GM12873 (cell line): Measurements from ENCODE around the gene PLEKHN1.

Experiments
- TF ChIP-seq, protein P1 (sequence below): IDR thresholded peaks from 2 replicates; pipeline ENCODE4 v1.5.1; 2012; ENCODE audit warnings: low read depth, mild to moderate bottlenecking, moderate library complexity, low read length, control low read depth; ENCODE audit not compliant: insufficient read depth; ENCODE audit errors: missing control alignments

The PLEKHN1 gene

DNA sequence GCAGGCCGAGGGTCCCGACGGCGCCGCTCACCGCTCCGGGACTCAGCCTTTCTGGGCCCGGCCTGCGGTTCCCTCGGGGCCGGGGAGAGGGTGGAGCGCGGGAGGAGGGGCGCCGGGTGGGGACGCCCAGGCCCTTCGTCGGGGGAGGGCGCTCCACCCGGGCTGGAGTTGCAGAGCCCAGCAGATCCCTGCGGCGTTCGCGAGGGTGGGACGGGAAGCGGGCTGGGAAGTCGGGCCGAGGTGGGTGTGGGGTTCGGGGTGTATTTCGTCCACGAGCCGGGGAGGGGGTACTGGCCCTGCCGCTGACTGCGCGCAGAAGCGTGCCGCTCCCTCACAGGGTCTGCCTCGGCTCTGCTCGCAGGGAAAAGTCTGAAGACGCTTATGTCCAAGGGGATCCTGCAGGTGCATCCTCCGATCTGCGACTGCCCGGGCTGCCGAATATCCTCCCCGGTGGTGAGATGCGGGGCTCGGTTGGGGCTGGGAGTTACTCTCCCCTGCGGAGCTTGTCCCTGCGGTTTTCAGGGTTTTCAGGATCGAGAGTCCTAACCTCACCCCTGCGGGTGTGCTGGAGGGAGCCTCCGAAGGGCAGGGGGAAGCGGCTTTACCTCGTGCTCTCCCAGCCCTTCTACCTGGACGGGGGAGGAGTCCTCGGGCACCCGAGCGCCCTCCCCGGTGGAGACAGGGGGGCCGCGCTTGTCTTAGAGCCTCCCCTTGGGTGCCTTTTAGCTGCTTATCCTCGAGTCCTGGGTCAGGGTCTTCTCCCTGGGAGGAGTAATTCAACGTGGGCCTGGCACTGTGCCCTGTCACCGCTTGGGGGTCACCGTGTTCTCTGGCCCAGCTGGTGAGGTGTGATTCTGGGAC is 40.5 kb upstream of the PLEKHN1 start:
- TF ChIP-seq, protein P1, sequence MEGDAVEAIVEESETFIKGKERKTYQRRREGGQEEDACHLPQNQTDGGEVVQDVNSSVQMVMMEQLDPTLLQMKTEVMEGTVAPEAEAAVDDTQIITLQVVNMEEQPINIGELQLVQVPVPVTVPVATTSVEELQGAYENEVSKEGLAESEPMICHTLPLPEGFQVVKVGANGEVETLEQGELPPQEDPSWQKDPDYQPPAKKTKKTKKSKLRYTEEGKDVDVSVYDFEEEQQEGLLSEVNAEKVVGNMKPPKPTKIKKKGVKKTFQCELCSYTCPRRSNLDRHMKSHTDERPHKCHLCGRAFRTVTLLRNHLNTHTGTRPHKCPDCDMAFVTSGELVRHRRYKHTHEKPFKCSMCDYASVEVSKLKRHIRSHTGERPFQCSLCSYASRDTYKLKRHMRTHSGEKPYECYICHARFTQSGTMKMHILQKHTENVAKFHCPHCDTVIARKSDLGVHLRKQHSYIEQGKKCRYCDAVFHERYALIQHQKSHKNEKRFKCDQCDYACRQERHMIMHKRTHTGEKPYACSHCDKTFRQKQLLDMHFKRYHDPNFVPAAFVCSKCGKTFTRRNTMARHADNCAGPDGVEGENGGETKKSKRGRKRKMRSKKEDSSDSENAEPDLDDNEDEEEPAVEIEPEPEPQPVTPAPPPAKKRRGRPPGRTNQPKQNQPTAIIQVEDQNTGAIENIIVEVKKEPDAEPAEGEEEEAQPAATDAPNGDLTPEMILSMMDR: no peak

- TF ChIP-seq, protein P1: no peak
Measured at GRCh38 chr1:927234-927633, 39.0 kb upstream of the PLEKHN1 start.

GRCh38 chr1:927748-928147 is 38.5 kb upstream of the PLEKHN1 start:
- TF ChIP-seq, protein P1: no peak

- TF ChIP-seq, protein P1: no peak
Measured at GRCh38 chr1:928825-929661, 37.2 kb upstream of the PLEKHN1 start.

GRCh38 chr1:929712-930632 is 36.3 kb upstream of the PLEKHN1 start:
- TF ChIP-seq, protein P1: no peak

- TF ChIP-seq, protein P1: no peak
Measured at GRCh38 chr1:930633-931138, 35.6 kb upstream of the PLEKHN1 start.
